Measurements from ENCODE around the gene FAM240A. TPM values are rescaled to one million over a fixed set of nuclear protein-coding genes. Genes with fewer than 3 reads are reported as not detected.

Gene FAM240A
- polyA plus RNA-seq: not detected in 2 replicates

GRCh38 chr3:46612324-46612723 is at the start of gene FAM240A:
Gene FAM240A, plus strand, starts transcription at chr3:46612525. Its CDS starts 159 bp downstream, at chr3:46612684.

GRCh38 chr3:46566040-46566641 is 46.2 kb upstream of the FAM240A start, which contains the start of gene LRRC2:
Gene LRRC2, minus strand, starts transcription at chr3:46566302. Its CDS starts 14,711 bp downstream, at chr3:46551591.

Other genes with a start within 250 kb of the FAM240A start
- not detected in 2 replicates for gene CCR5, start 241.6 kb upstream of the FAM240A start, polyA plus RNA-seq
- 0.15 TPM in 1 of 2 replicates, not detected in the other for gene CCRL2, start 205.3 kb upstream of the FAM240A start, polyA plus RNA-seq
- gene LTF, start 147.6 kb upstream of the FAM240A start, polyA plus RNA-seq: not detected in 2 replicates
- gene RTP3, start 114.5 kb upstream of the FAM240A start, polyA plus RNA-seq: not detected in 2 replicates
- 0.04 and 1.6 TPM in 2 replicates for gene LRRC2, start 46.2 kb upstream of the FAM240A start, polyA plus RNA-seq
- not detected in 2 replicates for gene ALS2CL, start 81.2 kb downstream of the FAM240A start, polyA plus RNA-seq
- gene TMIE, start 88.9 kb downstream of the FAM240A start, polyA plus RNA-seq: 0.13 and 0.42 TPM in 2 replicates
- gene PRSS50, start 105.3 kb downstream of the FAM240A start, polyA plus RNA-seq: not detected in 2 replicates

All from Purkinje cell (primary cell).